GM18951 (cell line): ENCODE results near the gene KRTAP10-2.
"Not testable (repeated sequence)": the region's sequence is repeated elsewhere in the genome, so short reads cannot be mapped to it uniquely, and the experiment has no call there.

Source experiments
- POLR2A ChIP-seq: IDR thresholded peaks from 4 replicates; pipeline ENCODE4 v1.6.1; 2011; ENCODE audit warnings: mild to moderate bottlenecking; ENCODE audit not compliant: insufficient read length, insufficient read depth; ENCODE audit errors: extremely low read depth
- in situ Hi-C: fragments of 300-500 bp; cut with MboI; formaldehyde crosslinking; loops from one replicate; pipeline ENCODE4 v1.12.0; 2022; ENCODE audit warnings: low sequenced_read_pairs, mixed read lengths, inconsistent platforms; ENCODE audit not compliant: unreplicated experiment

The KRTAP10-2 gene

GRCh38 chr21:44551340-44551961 is at the start of gene KRTAP10-2:
KRTAP10-2 (minus strand) TSS chr21:44551505; CDS start chr21:44551458, 47 bp downstream.
- TF ChIP-seq POLR2A = no peak
- in situ Hi-C loops = no loop called here

- in situ Hi-C loops = not testable (repeated sequence)
Observed at GRCh38 chr21:44601091-44601490, 49.8 kb upstream of the KRTAP10-2 start.

- in situ Hi-C loops = not testable (repeated sequence)
Observed at GRCh38 chr21:44600118-44600978, 49.0 kb upstream of the KRTAP10-2 start, which contains the start of gene KRTAP10-7. KRTAP10-7 (plus strand) TSS chr21:44600597; CDS start chr21:44600622, 25 bp downstream.

- in situ Hi-C loops = no loop called here
- no peak for TF ChIP-seq POLR2A
Observed at GRCh38 chr21:44599264-44600029, 48.1 kb upstream of the KRTAP10-2 start.

- in situ Hi-C loops = no loop called here
- no peak for TF ChIP-seq POLR2A
Observed at GRCh38 chr21:44598061-44598460, 46.8 kb upstream of the KRTAP10-2 start.

GRCh38 chr21:44596068-44596725 is 44.9 kb upstream of the KRTAP10-2 start:
- in situ Hi-C loops = no loop called here
- TF ChIP-seq POLR2A = no peak

- in situ Hi-C loops = no loop called here
- TF ChIP-seq POLR2A = no peak
Observed at GRCh38 chr21:44595524-44595923, 44.2 kb upstream of the KRTAP10-2 start.

- no peak for TF ChIP-seq POLR2A
- in situ Hi-C loops = no loop called here
Observed at GRCh38 chr21:44594406-44594916, 43.2 kb upstream of the KRTAP10-2 start.

- TF ChIP-seq POLR2A = no peak
- in situ Hi-C loops = no loop called here
Observed at GRCh38 chr21:44593598-44594405, 42.5 kb upstream of the KRTAP10-2 start.

GRCh38 chr21:44592446-44593311 is 41.4 kb upstream of the KRTAP10-2 start, which contains the start of gene KRTAP10-6:
KRTAP10-6 (minus strand) TSS chr21:44592505; CDS start chr21:44592484, 21 bp downstream.
- in situ Hi-C loops = no loop called here
- TF ChIP-seq POLR2A = no peak

- in situ Hi-C loops = not testable (repeated sequence)
Observed at GRCh38 chr21:44591801-44592130, 40.5 kb upstream of the KRTAP10-2 start.

GRCh38 chr21:44590897-44591800 is 39.8 kb upstream of the KRTAP10-2 start:
- in situ Hi-C loops = not testable (repeated sequence)
